Adrenal gland (tissue), 12 donors: Measurements from ENCODE around the gene FADS3. TPM values are rescaled to one million over a fixed set of nuclear protein-coding genes. Genes with fewer than 3 reads are reported as not detected.
A peak's percentile ranks its signal among the peaks of the same experiment; 100 is the strongest.

Experiments
- DNase-seq, 7 donors: peaks; one replicate each; pipeline ENCODE4 v3.0.0-alpha.2; 2019 to 2020
- H3K27ac ChIP-seq, 5 donors: fragments of 200-600 bp; sonication (generic) in 4 of 5; 1 replicate in 3 of 5; 2 replicates in 2 of 5; pipeline versions ENCODE4 v1.5.1 to v1.8.0; 2016 to 2020; ENCODE audit warnings: mild to moderate bottlenecking in 1 of 5
- H3K27me3 ChIP-seq: fragments of 200-600 bp; 2 replicates; pipeline ENCODE4 v1.8.0; 2021
- H3K36me3 ChIP-seq, 2 donors: fragments of 200-600 bp; replicated peaks in 1 of 2; 1 replicate in 1 of 2; 2 replicates in 1 of 2; pipeline versions ENCODE4 v1.5.1 to v1.8.0; 2018 to 2022
- H3K4me1 ChIP-seq, 2 donors: fragments of 200-600 bp; replicated peaks in 1 of 2; 1 replicate in 1 of 2; 2 replicates in 1 of 2; pipeline versions ENCODE4 v1.5.1 to v1.8.0; 2018 to 2021
- H3K4me3 ChIP-seq, 4 donors: fragments of 200-600 bp; sonication (generic) in 3 of 4; one replicate each; pipeline ENCODE4 v1.5.1; 2016 to 2018
- H3K9me3 ChIP-seq, 3 donors: fragments of 200-600 bp; sonication (generic) in 1 of 3; replicated peaks in 1 of 3; 1 replicate in 2 of 3; 2 replicates in 1 of 3; pipeline versions ENCODE4 v1.5.1 to v1.8.0; 2016 to 2021
- POLR2A ChIP-seq, 2 donors: fragments of 450-650 bp; IDR thresholded peaks; one replicate each; pipeline ENCODE4 v1.6.1; 2017; ENCODE audit warnings: antibody characterized with exemption in 2 of 2, mild to moderate bottlenecking in 2 of 2, moderate library complexity in 1 of 2
- WGBS, 4 donors: extraction: QIAGEN DNeasy Blood & Tissue Kit in 2 of 4; methylation state at CpG; one replicate each; pipeline versions ENCODE4 v1.1.5 to v1.1.7; 2013 to 2017; 5-methylcytosine and 5-hydroxymethylcytosine counted together
- intact Hi-C, 2 donors: fragments of 100-400 bp; cut with DNase I; formaldehyde crosslinking; loops; one replicate each; pipeline versions ENCODE4 v1.14.1 to v1.15.0; 2022 to 2023
- polyA plus RNA-seq, 3 donors: library from polyadenylated mRNA; stranded (reverse); fragments of 200-250 nt in 2 of 3; fragments of 350-450 nt in 1 of 3; fragmentation: Illumina TruSeq in 1 of 3; extraction: RNeasy Lipid Tissue Mini Kit (QIAGEN cat#74804) in 1 of 3; gene quantifications; one replicate each; pipeline ENCODE4 v1.2.3, GENCODE V29; 2013 to 2014
- total RNA-seq, 9 donors: library from RNA; depleted of rRNA in 4 of 9; stranded (reverse); fragments of >200 nt in 4 of 9; fragments of 120-200 nt in 1 of 9; fragmentation: NEBNext Ultra II Directional in 1 of 9; extraction: Animal tissue kit (Norgen Biotek cat#: 25700) in 1 of 9; gene quantifications; one replicate each; pipeline versions ENCODE4 v1.1.0 to v1.2.4, GENCODE V29; 2013 to 2023
- TF ChIP-seq, protein P1 (sequence below), 6 experiments: fragments of 450-650 bp in 4 of 6; fragments of 200-600 bp in 2 of 6; sonication (generic) in 1 of 6; IDR thresholded peaks; 1 replicate in 5 of 6; 2 replicates in 1 of 6; pipeline versions ENCODE4 v1.5.1 to v1.8.0; 2016 to 2021; ENCODE audit warnings: antibody characterized with exemption in 6 of 6, mild to moderate bottlenecking in 2 of 6, moderate library complexity in 1 of 6
- donor health status: healthy with polysubstance abuse.
- donor health status: Bipolar disorder and iron deficiency.
- donor health status: DM: yes; HTN: yes; CAD: no.
- donor health status: DM: no; HTN: no; CAD: no.
- donor health status: DM: no; HTN: no; CAD: no.
- donor health status: DM: yes; HTN: yes; CAD: no.

Gene FADS3
- total and polyA plus RNA-seq, 12 donors: 22.2 to 175 (median 105) TPM

DNA sequence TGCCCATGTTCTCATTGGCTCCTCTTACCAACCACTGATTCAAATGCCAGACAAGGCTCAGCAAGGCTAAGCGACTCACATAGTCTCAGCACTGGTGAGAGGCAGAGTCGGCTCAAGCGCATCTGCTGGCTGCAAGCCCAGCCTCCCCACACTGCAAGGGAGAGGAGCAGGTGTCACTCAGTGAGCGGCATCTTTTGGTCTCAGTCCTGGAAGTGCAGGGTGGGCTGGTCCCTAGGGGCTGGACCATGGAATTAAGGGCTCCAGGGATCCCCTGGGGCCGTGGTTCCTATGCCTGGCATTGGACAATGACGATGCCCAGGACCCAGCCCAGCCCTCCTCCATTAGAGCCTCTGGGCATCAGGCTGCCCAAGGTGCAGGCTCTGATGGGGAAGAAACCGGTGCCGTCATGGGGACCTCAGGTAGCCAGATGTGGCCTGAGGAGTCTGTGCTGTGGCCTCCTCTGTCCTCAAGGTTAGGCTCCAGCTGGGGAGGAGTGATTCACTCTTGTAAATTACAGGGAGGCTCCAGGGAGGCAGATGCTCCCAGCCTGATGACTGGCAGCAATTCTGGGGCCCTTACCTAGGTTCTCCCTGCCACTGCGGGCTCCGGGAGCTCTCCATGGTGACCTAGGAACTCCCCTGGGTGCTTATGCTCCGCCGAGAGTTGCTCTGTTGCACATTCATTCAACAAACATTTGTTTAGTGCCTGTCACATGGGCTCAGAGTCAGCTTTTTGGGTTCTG lies 35.2 kb downstream of the FADS3 start:
- no peak overlapping the region for H3K4me3 ChIP-seq
- H3K36me3 ChIP-seq: peaks cover 0 to 68% of the 10 kb centered on the region in 2 donors
- H3K9me3 ChIP-seq: no peaks in the 10 kb centered on the region
- 29 to 56% (median 43%) methylated on average over 8 to 12 of the region's 12 CpGs; no CpG with 5 or more reads in 1 of the 4 donors for WGBS, 4 donors
- peak in 6 of 7 donors; percentile 69 to 81 (median 76) for DNase-seq
- no peaks in the 10 kb centered on the region for H3K27me3 ChIP-seq
- H3K4me1 ChIP-seq: peaks cover 11 to 51% of the 10 kb centered on the region in 2 donors
- intact Hi-C loops: no loop called here
- TF ChIP-seq POLR2A (IDR thresholded peaks at IDR 0.05): no peak
- TF ChIP-seq, protein P1, sequence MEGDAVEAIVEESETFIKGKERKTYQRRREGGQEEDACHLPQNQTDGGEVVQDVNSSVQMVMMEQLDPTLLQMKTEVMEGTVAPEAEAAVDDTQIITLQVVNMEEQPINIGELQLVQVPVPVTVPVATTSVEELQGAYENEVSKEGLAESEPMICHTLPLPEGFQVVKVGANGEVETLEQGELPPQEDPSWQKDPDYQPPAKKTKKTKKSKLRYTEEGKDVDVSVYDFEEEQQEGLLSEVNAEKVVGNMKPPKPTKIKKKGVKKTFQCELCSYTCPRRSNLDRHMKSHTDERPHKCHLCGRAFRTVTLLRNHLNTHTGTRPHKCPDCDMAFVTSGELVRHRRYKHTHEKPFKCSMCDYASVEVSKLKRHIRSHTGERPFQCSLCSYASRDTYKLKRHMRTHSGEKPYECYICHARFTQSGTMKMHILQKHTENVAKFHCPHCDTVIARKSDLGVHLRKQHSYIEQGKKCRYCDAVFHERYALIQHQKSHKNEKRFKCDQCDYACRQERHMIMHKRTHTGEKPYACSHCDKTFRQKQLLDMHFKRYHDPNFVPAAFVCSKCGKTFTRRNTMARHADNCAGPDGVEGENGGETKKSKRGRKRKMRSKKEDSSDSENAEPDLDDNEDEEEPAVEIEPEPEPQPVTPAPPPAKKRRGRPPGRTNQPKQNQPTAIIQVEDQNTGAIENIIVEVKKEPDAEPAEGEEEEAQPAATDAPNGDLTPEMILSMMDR (IDR thresholded peaks at IDR 0.05): no peak
- peak overlapping the region in 3 of 5 donors; percentile 39 to 62 (median 58) for H3K27ac ChIP-seq

DNA sequence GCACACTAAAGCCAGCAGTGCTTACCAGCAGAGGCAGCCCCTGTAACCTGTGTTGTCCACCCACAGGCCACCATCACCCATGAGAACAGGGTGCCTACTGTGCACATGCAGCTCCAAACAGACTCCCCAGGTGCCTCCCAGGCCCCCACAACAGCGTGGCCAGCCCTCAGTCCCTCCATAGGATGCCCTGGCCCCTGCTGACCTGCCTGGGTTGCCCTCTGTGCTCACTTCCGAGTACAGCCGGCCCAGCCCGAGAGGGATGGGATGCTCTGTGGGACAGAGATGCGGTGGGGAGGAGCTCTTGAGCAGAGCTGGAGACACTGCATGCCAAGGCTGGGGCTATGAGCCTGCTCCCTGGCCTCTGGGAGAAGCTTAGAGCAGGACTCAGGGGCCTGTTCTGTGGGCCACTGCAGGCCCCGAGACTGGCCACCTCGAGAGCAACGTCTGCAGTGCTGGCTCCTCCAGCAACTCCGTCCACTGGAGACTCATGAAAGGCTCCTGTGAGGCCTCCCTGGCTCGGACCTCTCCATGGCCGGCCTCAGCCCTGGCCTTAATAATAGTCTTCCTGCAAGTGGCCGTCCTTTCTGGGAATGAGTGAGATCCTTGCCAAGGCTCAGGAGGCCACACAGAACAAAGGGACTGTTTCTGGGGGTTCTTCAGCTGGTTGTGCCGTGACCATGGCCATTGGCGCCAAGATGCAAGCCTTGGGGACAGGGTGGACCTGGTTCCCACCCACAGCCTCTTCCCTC lies 36.2 kb downstream of the FADS3 start:
- no peaks in the 10 kb centered on the region for H3K9me3 ChIP-seq
- peaks cover 11 to 51% of the 10 kb centered on the region in 2 donors for H3K4me1 ChIP-seq
- no peaks in the 10 kb centered on the region for H3K27me3 ChIP-seq
- H3K36me3 ChIP-seq: peaks cover 0 to 70% of the 10 kb centered on the region in 2 donors
- DNase-seq: no peak
- peak overlapping the region in 4 of 5 donors; percentile 24 to 62 (median 48) for H3K27ac ChIP-seq
- TF ChIP-seq POLR2A (IDR thresholded peaks at IDR 0.05): no peak
- TF ChIP-seq, protein P1 (IDR thresholded peaks at IDR 0.05): no peak
- no peak overlapping the region for H3K4me3 ChIP-seq
- WGBS, 4 donors: 73 to 91% (median 78%) methylated on average over 4 to 14 of the region's 14 CpGs
- intact Hi-C loops: no loop called here

DNA sequence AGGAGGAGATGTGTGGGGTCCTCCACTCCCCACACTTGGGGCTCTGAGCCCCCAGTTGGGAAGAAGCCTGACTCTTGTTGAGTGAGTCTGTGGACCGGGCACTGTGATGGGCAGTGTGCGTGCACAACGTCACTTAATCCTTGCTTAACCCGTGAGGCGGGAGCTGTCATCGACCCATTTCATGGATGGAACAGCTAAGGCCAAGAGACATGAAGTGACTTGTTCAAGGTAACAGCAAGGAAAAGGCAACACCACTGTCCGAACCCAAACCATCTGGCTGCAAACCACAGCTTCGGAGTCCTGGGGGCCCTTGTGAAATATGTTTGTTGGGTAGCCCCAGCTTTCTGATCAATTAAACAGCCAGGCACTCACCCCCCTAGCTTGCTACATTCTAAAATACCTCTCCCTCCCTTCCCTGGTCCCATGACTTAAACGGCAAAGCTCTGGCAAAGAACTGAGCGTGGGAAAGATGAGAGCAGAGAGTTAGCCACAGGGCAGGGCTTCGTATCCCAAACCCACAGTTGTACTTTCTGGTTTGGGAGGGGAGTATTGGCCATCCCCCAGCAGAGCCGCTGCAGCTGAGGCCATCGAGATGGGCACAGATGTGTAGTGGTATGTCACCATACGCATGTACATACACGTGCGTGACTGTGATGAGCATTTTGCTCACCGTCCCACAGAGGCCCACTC lies 37.0 kb downstream of the FADS3 start:
- intact Hi-C loops: no loop called here
- no peaks in the 10 kb centered on the region for H3K27me3 ChIP-seq
- 84 to 86% (median 85%) methylated on average over 15 to 17 of the region's 17 CpGs for WGBS, 4 donors
- H3K9me3 ChIP-seq: no peaks in the 10 kb centered on the region
- TF ChIP-seq, protein P1 (IDR thresholded peaks at IDR 0.05): no peak
- no peak for TF ChIP-seq POLR2A (IDR thresholded peaks at IDR 0.05)
- peak overlapping the region in 4 of 5 donors; percentile 12 to 62 (median 54) for H3K27ac ChIP-seq
- peaks cover 0 to 70% of the 10 kb centered on the region in 2 donors for H3K36me3 ChIP-seq
- H3K4me1 ChIP-seq: peaks cover 11 to 47% of the 10 kb centered on the region in 2 donors
- DNase-seq: no peak
- H3K4me3 ChIP-seq: no peak overlapping the region
